Panc1 (cell line): Measurements from ENCODE around the gene APP. TPM values are rescaled to one million over a fixed set of nuclear protein-coding genes. Genes with fewer than 3 reads are reported as not detected.

ENCODE experiments used
- ATAC-seq: fragments of 200-7000 bp; cut with Tn5 transposase; 2 replicates; pipeline ENCODE4 v1.9.1; 2020; ENCODE audit warnings: mild to moderate bottlenecking, moderate library complexity
- BruUV-seq: library from RNA; stranded (reverse); fragments of 400-500 nt; replicated peaks from 2 replicates; lab custom pipeline; 2021; lab: Mats Ljungman, UMichigan
- CTCF ChIA-PET: fragments of 300-600 bp; sonication (Branson Sonifier 250); formaldehyde crosslinking; loops from one replicate; lab custom pipeline; 2022; ENCODE audit warnings: antibody characterized with exemption; lab: Charles Lee
- POLR2A ChIA-PET: fragments of 300-600 bp; sonication (Branson Sonifier 250); formaldehyde crosslinking; loops from one replicate; lab custom pipeline; 2022; ENCODE audit warnings: antibody characterized with exemption; lab: Charles Lee
- DNase-seq: peaks from one replicate; pipeline ENCODE4 v3.0.0-alpha.2; 2010; ENCODE audit warnings: low read depth, low spot score
- H3K27ac ChIP-seq: 2 replicates; pipeline ENCODE4 v1.5.1; 2011; ENCODE audit warnings: mild to moderate bottlenecking, low read length, inconsistent platforms
- H3K27me3 ChIP-seq: fragments of 200-500 bp; sonication (Bioruptor generic); 2 replicates; pipeline ENCODE4 v1.6.0; 2014; ENCODE audit warnings: low read length, inconsistent platforms; ENCODE audit not compliant: control insufficient read depth, insufficient read depth
- H3K36me3 ChIP-seq: fragments of 200-500 bp; sonication (Bioruptor generic); 2 replicates; pipeline ENCODE4 v1.5.1; 2014; ENCODE audit warnings: inconsistent platforms, mild to moderate bottlenecking, low read length, moderate library complexity; ENCODE audit not compliant: control insufficient read depth, insufficient read depth
- H3K4me1 ChIP-seq: 2 replicates; pipeline ENCODE4 v1.5.1; 2011; ENCODE audit warnings: inconsistent platforms, mild to moderate bottlenecking, low read length, moderate library complexity; ENCODE audit not compliant: control insufficient read depth, insufficient read depth
- H3K4me3 ChIP-seq, 2 experiments: 2 replicates each; pipeline ENCODE4 v1.5.1; 2011 to 2012; ENCODE audit warnings: low read depth in 2 of 2, low read length in 2 of 2, mild to moderate bottlenecking in 2 of 2, inconsistent platforms in 1 of 2, moderate library complexity in 1 of 2
- H3K9me3 ChIP-seq: fragments of 200-500 bp; sonication (Bioruptor generic); 2 replicates; pipeline ENCODE4 v1.5.1; 2014; ENCODE audit warnings: low read depth, mild to moderate bottlenecking, inconsistent platforms, low read length, moderate library complexity; ENCODE audit not compliant: control insufficient read depth, insufficient read depth
- POLR2AphosphoS5 ChIP-seq: IDR thresholded peaks from 2 replicates; pipeline ENCODE4 v1.6.1; 2012; ENCODE audit warnings: mild to moderate bottlenecking, low read depth, low read length, moderate library complexity
- SIN3A ChIP-seq: IDR thresholded peaks from 2 replicates; pipeline ENCODE4 v1.6.1; 2012; ENCODE audit warnings: low read depth, mild to moderate bottlenecking, low read length, moderate library complexity, borderline replicate concordance; ENCODE audit not compliant: insufficient read depth
- TCF7L2 ChIP-seq: IDR thresholded peaks from 2 replicates; pipeline ENCODE4 v1.6.1; 2011; ENCODE audit warnings: mild to moderate bottlenecking, low read depth, low read length, inconsistent platforms
- in situ Hi-C: cut with HindIII; loops from 2 replicates; pipeline ENCODE4 v1.10.0; 2016; ENCODE audit warnings: low sequenced_read_pairs, low pct_unique_long_range_greater_than_20kb
- intact Hi-C: fragments of 100-400 bp; cut with micrococcal nuclease; formaldehyde crosslinking; loops from one replicate; pipeline ENCODE4 v1.10.0; 2022; ENCODE audit not compliant: unreplicated experiment
- total RNA-seq: library from RNA; stranded (reverse); gene quantifications from one replicate; pipeline ENCODE4 v1.2.1, GENCODE V29; 2021; ENCODE audit not compliant: unreplicated experiment
- TF ChIP-seq, protein P1 (sequence below), 2 experiments: IDR thresholded peaks; 2 replicates each; pipeline ENCODE4 v1.6.1; 2011 to 2012; ENCODE audit warnings: low read depth in 2 of 2, control low read depth in 1 of 2, low read length in 1 of 2, mild to moderate bottlenecking in 1 of 2, moderate library complexity in 1 of 2; ENCODE audit not compliant: insufficient read depth in 1 of 2
- TF ChIP-seq, protein P2 (sequence below): fragments of 450-650 bp; IDR thresholded peaks from 2 replicates; pipeline ENCODE4 v1.5.1; 2017; ENCODE audit warnings: mild to moderate bottlenecking

APP gene
- total RNA-seq, 1 experiment from 2014 or later, result 542 TPM

DNA sequence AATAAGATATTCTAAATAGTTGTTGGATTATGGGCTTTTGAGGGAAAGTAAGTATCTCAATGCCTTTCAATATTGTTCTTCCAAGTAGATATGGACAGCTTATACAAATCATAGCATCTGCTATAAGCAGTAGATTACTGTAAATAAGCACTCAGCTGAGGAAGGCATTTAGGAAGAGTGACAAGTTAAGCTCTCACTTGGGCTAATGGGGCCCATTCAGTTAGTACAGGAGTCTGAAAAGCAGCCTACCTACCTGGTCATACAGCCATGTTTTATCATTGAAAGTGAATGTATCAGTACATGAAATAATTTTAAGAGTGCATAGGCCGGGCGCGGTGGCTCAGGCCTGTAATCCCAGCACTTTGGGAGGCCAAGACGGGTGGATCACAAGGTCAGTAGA lies 73.1 kb downstream of the APP start:
- Histone ChIP-seq H3K36me3 (no peaks in the 10 kb centered on the region), H3K27ac (no peak overlapping the region), H3K4me1 (peaks cover 25% of the 10 kb centered on the region), H3K27me3 (no peaks in the 10 kb centered on the region), H3K4me3 (no peak overlapping the region), H3K9me3 (no peaks in the 10 kb centered on the region)
- TF ChIP-seq, protein P1, sequence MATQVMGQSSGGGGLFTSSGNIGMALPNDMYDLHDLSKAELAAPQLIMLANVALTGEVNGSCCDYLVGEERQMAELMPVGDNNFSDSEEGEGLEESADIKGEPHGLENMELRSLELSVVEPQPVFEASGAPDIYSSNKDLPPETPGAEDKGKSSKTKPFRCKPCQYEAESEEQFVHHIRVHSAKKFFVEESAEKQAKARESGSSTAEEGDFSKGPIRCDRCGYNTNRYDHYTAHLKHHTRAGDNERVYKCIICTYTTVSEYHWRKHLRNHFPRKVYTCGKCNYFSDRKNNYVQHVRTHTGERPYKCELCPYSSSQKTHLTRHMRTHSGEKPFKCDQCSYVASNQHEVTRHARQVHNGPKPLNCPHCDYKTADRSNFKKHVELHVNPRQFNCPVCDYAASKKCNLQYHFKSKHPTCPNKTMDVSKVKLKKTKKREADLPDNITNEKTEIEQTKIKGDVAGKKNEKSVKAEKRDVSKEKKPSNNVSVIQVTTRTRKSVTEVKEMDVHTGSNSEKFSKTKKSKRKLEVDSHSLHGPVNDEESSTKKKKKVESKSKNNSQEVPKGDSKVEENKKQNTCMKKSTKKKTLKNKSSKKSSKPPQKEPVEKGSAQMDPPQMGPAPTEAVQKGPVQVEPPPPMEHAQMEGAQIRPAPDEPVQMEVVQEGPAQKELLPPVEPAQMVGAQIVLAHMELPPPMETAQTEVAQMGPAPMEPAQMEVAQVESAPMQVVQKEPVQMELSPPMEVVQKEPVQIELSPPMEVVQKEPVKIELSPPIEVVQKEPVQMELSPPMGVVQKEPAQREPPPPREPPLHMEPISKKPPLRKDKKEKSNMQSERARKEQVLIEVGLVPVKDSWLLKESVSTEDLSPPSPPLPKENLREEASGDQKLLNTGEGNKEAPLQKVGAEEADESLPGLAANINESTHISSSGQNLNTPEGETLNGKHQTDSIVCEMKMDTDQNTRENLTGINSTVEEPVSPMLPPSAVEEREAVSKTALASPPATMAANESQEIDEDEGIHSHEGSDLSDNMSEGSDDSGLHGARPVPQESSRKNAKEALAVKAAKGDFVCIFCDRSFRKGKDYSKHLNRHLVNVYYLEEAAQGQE (IDR thresholded peaks at IDR 0.05; ENCODE audit: insufficient read depth in 1 of 2, low read depth in 2 of 2, low read length in 1 of 2), result no peak
- TF ChIP-seq TCF7L2 (no peak), SIN3A (no peak)
- TF ChIP-seq, protein P2, sequence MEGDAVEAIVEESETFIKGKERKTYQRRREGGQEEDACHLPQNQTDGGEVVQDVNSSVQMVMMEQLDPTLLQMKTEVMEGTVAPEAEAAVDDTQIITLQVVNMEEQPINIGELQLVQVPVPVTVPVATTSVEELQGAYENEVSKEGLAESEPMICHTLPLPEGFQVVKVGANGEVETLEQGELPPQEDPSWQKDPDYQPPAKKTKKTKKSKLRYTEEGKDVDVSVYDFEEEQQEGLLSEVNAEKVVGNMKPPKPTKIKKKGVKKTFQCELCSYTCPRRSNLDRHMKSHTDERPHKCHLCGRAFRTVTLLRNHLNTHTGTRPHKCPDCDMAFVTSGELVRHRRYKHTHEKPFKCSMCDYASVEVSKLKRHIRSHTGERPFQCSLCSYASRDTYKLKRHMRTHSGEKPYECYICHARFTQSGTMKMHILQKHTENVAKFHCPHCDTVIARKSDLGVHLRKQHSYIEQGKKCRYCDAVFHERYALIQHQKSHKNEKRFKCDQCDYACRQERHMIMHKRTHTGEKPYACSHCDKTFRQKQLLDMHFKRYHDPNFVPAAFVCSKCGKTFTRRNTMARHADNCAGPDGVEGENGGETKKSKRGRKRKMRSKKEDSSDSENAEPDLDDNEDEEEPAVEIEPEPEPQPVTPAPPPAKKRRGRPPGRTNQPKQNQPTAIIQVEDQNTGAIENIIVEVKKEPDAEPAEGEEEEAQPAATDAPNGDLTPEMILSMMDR, result no peak
- ChIA-PET POLR2A (no interaction called here), CTCF (no interaction called here)
- DNase-seq, result no peak
- no TSS peak for BruUV-seq
- in situ Hi-C loops (no loop called here), intact Hi-C loops (no loop called here)
- no peak for ATAC-seq

DNA sequence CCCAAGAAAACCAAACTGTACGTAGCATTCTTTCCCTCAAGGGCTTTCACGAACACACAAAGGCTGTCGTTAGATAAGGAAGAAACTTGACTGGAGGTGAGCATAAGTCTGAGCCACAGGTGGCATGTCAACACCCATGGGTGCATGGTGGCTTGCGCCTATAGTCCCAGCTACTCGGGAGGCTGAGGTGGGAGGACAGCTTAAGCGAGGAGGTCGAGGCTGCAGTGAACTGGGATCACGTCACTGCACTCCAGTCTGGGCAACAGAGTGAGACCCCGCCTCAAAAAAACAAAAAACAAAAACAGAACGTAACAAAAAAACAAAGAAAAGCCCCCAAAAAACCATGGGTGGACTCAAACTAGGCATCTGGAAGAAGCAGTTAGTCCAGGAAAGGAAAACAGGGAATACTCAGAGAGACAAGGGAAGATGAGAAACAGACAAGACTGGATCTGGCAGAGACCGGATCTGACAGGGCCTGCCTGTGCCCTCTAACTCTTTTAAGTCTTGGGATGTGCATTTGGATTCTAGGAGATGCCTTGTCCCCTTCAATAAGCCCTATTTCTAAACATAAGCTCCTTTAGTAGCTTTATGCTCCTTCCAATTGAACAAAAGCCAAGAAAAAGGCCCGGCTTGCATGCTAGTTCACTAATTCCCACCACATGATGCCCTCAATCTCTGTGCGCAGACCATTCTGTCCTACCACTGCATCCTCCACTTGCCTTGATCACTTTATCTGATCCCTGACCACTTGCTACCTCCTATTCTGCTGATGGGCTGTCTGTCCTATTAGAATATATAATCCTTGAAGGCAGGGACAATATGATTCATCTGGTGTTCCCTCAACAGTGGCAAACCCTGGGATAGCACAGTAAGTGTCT lies 73.8 kb downstream of the APP start:
- ChIA-PET CTCF (no interaction called here), POLR2A (no interaction called here)
- Histone ChIP-seq H3K4me3 (no peak overlapping the region), H3K4me1 (peaks cover 26% of the 10 kb centered on the region), H3K27me3 (no peaks in the 10 kb centered on the region), H3K9me3 (no peaks in the 10 kb centered on the region), H3K36me3 (no peaks in the 10 kb centered on the region), H3K27ac (no peak overlapping the region)
- ATAC-seq (no peak), DNase-seq (no peak)
- in situ Hi-C loops (no loop called here), intact Hi-C loops (no loop called here)
- TF ChIP-seq, protein P2, result no peak
- no peak for TF ChIP-seq SIN3A
- TF ChIP-seq POLR2AphosphoS5, result no peak
- TF ChIP-seq TCF7L2, result no peak
- TF ChIP-seq, protein P1 (IDR thresholded peaks at IDR 0.05; ENCODE audit: insufficient read depth in 1 of 2, low read depth in 2 of 2, low read length in 1 of 2), result no peak
- no TSS peak for BruUV-seq
